Loucy (cell line): ENCODE data around the gene C22orf15.

Experiments
- H2AFZ ChIP-seq: fragments of 200-600 bp; sonication (generic); 2 replicates; pipeline ENCODE4 v1.6.0; 2016; ENCODE audit warnings: antibody characterized with exemption, mild to moderate bottlenecking, low read length, moderate library complexity
- H3F3A ChIP-seq: fragments of 200-600 bp; 2 replicates; pipeline ENCODE4 v1.6.0; 2016; ENCODE audit warnings: antibody characterized with exemption, low read depth, mild to moderate bottlenecking
- H3K27me3 ChIP-seq: fragments of 200-600 bp; sonication (generic); 2 replicates; pipeline ENCODE4 v1.6.1; 2014; ENCODE audit warnings: low read length, mild to moderate bottlenecking; ENCODE audit not compliant: insufficient read depth, poor library complexity, severe bottlenecking
- H3K36me3 ChIP-seq: fragments of 200-600 bp; sonication (generic); 2 replicates; pipeline ENCODE4 v1.6.1; 2016; ENCODE audit warnings: low read length; ENCODE audit not compliant: insufficient read depth
- H3K4me1 ChIP-seq: fragments of 200-600 bp; sonication (generic); 2 replicates; pipeline ENCODE4 v1.5.1; 2014; ENCODE audit warnings: low read length, mild to moderate bottlenecking; ENCODE audit not compliant: insufficient read depth, poor library complexity, severe bottlenecking
- H3K4me2 ChIP-seq: fragments of 200-600 bp; sonication (generic); 2 replicates; pipeline ENCODE4 v1.6.0; 2014; ENCODE audit warnings: antibody characterized with exemption, low read length, low read depth, mild to moderate bottlenecking; ENCODE audit not compliant: poor library complexity, severe bottlenecking
- H3K4me3 ChIP-seq: fragments of 200-600 bp; sonication (generic); 2 replicates; pipeline ENCODE4 v1.5.1; 2014; ENCODE audit warnings: low read length, mild to moderate bottlenecking, mixed read lengths; ENCODE audit not compliant: poor library complexity, severe bottlenecking
- H3K79me2 ChIP-seq: fragments of 200-600 bp; sonication (generic); 2 replicates; pipeline ENCODE4 v1.6.1; 2014; ENCODE audit warnings: low read length; ENCODE audit not compliant: insufficient read depth
- H3K9ac ChIP-seq: fragments of 200-600 bp; sonication (generic); 2 replicates; pipeline ENCODE4 v1.6.0; 2014; ENCODE audit warnings: mild to moderate bottlenecking, low read depth, low read length, moderate library complexity; ENCODE audit not compliant: poor library complexity, severe bottlenecking
- H3K9me2 ChIP-seq: fragments of 200-600 bp; sonication (generic); replicated peaks from 2 replicates; pipeline ENCODE4 v1.6.1; 2016; ENCODE audit warnings: low read depth, low read length, mixed read lengths
- H3K9me3 ChIP-seq: fragments of 200-600 bp; sonication (generic); 2 replicates; pipeline ENCODE4 v1.6.1; 2014; ENCODE audit warnings: mild to moderate bottlenecking, antibody characterized with exemption, low read length, low read depth; ENCODE audit not compliant: insufficient read depth
- H4K20me1 ChIP-seq: fragments of 200-600 bp; sonication (generic); 2 replicates; pipeline ENCODE4 v1.6.0; 2014; ENCODE audit warnings: antibody characterized with exemption, low read length, mild to moderate bottlenecking; ENCODE audit not compliant: insufficient read depth, poor library complexity, severe bottlenecking
- CTCF ChIP-seq: fragments of 200-600 bp; sonication (generic); conservative IDR thresholded peaks from 2 replicates; pipeline ENCODE4 v1.5.1; 2014; ENCODE audit warnings: mild to moderate bottlenecking, antibody characterized with exemption, low read length
- EZH2phosphoT487 ChIP-seq: fragments of 200-600 bp; IDR thresholded peaks from 2 replicates; pipeline ENCODE4 v1.6.1; 2018; ENCODE audit warnings: antibody characterized with exemption, mild to moderate bottlenecking, moderate library complexity, borderline replicate concordance

C22orf15 gene

GRCh38 chr22:23806837-23807236 lies 44.0 kb downstream of the C22orf15 start:
- Histone ChIP-seq H3K79me2 (no peaks in the 10 kb centered on the region), H3F3A (0 out of 2 replicates have a peak, but pooled peaks cover 3% of the 10 kb centered on the region), H3K9me2 (no peaks in the 10 kb centered on the region), H4K20me1 (no peaks in the 10 kb centered on the region), H2AFZ (no peak overlapping the region), H3K4me2 (no peak overlapping the region), H3K9ac (no peak overlapping the region), H3K4me3 (no peak overlapping the region), H3K4me1 (no peaks in the 10 kb centered on the region), H3K27me3 (no peaks in the 10 kb centered on the region), H3K36me3 (peaks cover 61% of the 10 kb centered on the region; the same call in 1 of the 2 replicates), H3K9me3 (no peaks in the 10 kb centered on the region)
- TF ChIP-seq EZH2phosphoT487 = no peak

- Histone ChIP-seq H3K9ac (no peak overlapping the region), H3K4me3 (no peak overlapping the region), H3K27me3 (no peaks in the 10 kb centered on the region), H3K9me3 (no peaks in the 10 kb centered on the region), H4K20me1 (no peaks in the 10 kb centered on the region), H3K79me2 (no peaks in the 10 kb centered on the region), H3K4me2 (no peak overlapping the region), H3F3A (0 out of 2 replicates have a peak, but pooled peaks cover 3% of the 10 kb centered on the region), H3K9me2 (no peaks in the 10 kb centered on the region), H2AFZ (no peak overlapping the region), H3K36me3 (peaks cover 26% of the 10 kb centered on the region; the same call in 1 of the 2 replicates), H3K4me1 (no peaks in the 10 kb centered on the region)
- TF ChIP-seq CTCF (no peak), EZH2phosphoT487 (no peak)
Observed at GRCh38 chr22:23812378-23812777, 49.6 kb downstream of the C22orf15 start.
